ENCODE measurements around the gene OGFOD3. TPM values are rescaled to one million over a fixed set of nuclear protein-coding genes. Genes with fewer than 3 reads are reported as not detected.

Gene OGFOD3
- total and polyA plus RNA-seq, 9 of the 15 experiments (the other 6 are each of a cell fraction or from before 2014, with no cell fraction given): 0.69 to 44.7 (median 18.9) TPM

DNA sequence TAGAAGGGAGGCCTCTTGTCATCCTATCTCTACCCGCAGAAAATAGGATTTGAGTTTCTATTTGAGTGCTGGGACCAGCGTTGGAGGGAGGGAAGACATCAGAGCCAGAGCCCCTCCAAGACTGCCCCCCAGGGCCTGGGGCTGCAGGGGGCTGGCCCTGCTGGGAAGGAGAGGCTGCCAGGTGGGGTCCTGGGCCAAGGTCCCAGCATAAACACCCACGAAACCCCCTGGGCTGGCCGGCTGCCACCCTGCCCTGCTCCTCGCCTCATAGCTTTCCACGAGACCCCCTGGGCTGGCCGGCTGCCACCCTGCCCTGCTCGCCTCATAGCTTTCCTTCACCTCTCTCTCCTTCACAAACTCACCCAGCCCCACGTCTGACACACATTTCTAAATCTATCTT, 70.0 kb downstream of the OGFOD3 start:
- Histone ChIP-seq H3K9me1 (ENCODE audit: control insufficient read depth, insufficient read depth, low read length) (no peaks in the 10 kb centered on the region), H3K27me3 (ENCODE audit: control insufficient read depth in 2 of 2, insufficient read depth in 2 of 2, low read length in 2 of 2) (no peaks in the 10 kb centered on the region), H3K4me1 (replicated peaks in 1 of 2; ENCODE audit: control insufficient read depth in 2 of 2, insufficient read depth in 2 of 2, low read length in 2 of 2) (peaks cover 42 to 81% of the 10 kb centered on the region in 2 experiments), H4K20me1 (replicated peaks; ENCODE audit: control insufficient read depth, insufficient read depth, low read length) (no peaks in the 10 kb centered on the region), H3K4me3 (no peak overlapping the region), H3K79me2 (ENCODE audit: control insufficient read depth, insufficient read depth, low read length) (no peaks in the 10 kb centered on the region), H3K4me2 (ENCODE audit: insufficient read depth, low read length) (no peak overlapping the region), H2AFZ (ENCODE audit: low read depth, low read length) (no peak overlapping the region), H3K9me3 (replicated peaks; ENCODE audit: control insufficient read depth, insufficient read depth, low read depth, low read length) (no peaks in the 10 kb centered on the region), H3K9ac (ENCODE audit: insufficient read depth in 1 of 2, low read depth in 2 of 2, low read length in 2 of 2) (no peak overlapping the region; a peak in 1 of 4 replicates), H3K27ac (ENCODE audit: extremely low read depth, low read depth, low read length) (no peak overlapping the region), H3K36me3 (ENCODE audit: control insufficient read depth, insufficient read depth, low read length) (no peaks in the 10 kb centered on the region)
- no TSS peak for BruUV-seq (replicated peaks)
- CTCF ChIA-PET (ENCODE audit: low intra/inter-chr PET ratio): no interaction called here
- 57% methylated on average over 7 of the region's 9 CpGs for WGBS (ENCODE audit: insufficient coverage, low coverage, missing lambda C conversion rate)
- ATAC-seq (no peak), DNase-seq (ENCODE audit: extremely low read depth in 1 of 4, low spot score in 3 of 4) (no peak), FAIRE-seq (no peak)
- TF ChIP-seq ATF1 (CRISPR knock-in tag; IDR thresholded peaks at IDR 0.05) (no peak), ATF1 (tag; IDR thresholded peaks at IDR 0.05) (no peak), SMAD2 (IDR thresholded peaks at IDR 0.05; ENCODE audit: low read depth, low read length) (no peak), SNIP1 (IDR thresholded peaks at IDR 0.05; ENCODE audit: low read depth) (no peak), NFE2L1 (tag; IDR thresholded peaks at IDR 0.05; ENCODE audit: borderline replicate concordance, low read depth) (no peak), TGIF2 (CRISPR knock-in tag; IDR thresholded peaks at IDR 0.05) (no peak), MBD2 (IDR thresholded peaks at IDR 0.05; ENCODE audit: borderline replicate concordance, low read depth) (no peak), ZNF589 (CRISPR knock-in tag; IDR thresholded peaks at IDR 0.05; ENCODE audit: low read depth) (no peak), HMG20A (CRISPR knock-in tag; conservative IDR thresholded peaks at IDR 0.05) (no peak), FOSL1 (tag; conservative IDR thresholded peaks at IDR 0.05) (no peak), ZC3H11A (IDR thresholded peaks at IDR 0.05; ENCODE audit: low read depth, low read length) (no peak), YBX1 (IDR thresholded peaks at IDR 0.05) (no peak), SIN3B (IDR thresholded peaks at IDR 0.05; ENCODE audit: low read depth) (no peak)
- TF ChIP-seq, protein P1, sequence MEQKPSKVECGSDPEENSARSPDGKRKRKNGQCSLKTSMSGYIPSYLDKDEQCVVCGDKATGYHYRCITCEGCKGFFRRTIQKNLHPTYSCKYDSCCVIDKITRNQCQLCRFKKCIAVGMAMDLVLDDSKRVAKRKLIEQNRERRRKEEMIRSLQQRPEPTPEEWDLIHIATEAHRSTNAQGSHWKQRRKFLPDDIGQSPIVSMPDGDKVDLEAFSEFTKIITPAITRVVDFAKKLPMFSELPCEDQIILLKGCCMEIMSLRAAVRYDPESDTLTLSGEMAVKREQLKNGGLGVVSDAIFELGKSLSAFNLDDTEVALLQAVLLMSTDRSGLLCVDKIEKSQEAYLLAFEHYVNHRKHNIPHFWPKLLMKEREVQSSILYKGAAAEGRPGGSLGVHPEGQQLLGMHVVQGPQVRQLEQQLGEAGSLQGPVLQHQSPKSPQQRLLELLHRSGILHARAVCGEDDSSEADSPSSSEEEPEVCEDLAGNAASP (IDR thresholded peaks at IDR 0.05): no peak
- TF ChIP-seq, protein P2, sequence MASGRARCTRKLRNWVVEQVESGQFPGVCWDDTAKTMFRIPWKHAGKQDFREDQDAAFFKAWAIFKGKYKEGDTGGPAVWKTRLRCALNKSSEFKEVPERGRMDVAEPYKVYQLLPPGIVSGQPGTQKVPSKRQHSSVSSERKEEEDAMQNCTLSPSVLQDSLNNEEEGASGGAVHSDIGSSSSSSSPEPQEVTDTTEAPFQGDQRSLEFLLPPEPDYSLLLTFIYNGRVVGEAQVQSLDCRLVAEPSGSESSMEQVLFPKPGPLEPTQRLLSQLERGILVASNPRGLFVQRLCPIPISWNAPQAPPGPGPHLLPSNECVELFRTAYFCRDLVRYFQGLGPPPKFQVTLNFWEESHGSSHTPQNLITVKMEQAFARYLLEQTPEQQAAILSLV (tag; IDR thresholded peaks at IDR 0.05): no peak
- intact Hi-C loops (cut with micrococcal nuclease) (loop anchor here (10.0 kb wide), 1 partner anchor 314 kb away; the partner anchor contains the start of genes DCXR and RAC3), in situ Hi-C loops (cut with MboI) (no loop called here)
- POLR2A ChIA-PET: interaction anchor here (0.6 to 1.7 kb wide), 4 partner anchors 9 to 69 kb away, joined by 3 to 4 read pairs (median 4); partner anchors contain the start of gene HEXD
